ENCODE results near the gene CDY1.
"Not testable (repeated sequence)": the region's sequence is repeated elsewhere in the genome, so short reads cannot be mapped to it uniquely, and the experiment has no call there.

Gene CDY1, protein sequence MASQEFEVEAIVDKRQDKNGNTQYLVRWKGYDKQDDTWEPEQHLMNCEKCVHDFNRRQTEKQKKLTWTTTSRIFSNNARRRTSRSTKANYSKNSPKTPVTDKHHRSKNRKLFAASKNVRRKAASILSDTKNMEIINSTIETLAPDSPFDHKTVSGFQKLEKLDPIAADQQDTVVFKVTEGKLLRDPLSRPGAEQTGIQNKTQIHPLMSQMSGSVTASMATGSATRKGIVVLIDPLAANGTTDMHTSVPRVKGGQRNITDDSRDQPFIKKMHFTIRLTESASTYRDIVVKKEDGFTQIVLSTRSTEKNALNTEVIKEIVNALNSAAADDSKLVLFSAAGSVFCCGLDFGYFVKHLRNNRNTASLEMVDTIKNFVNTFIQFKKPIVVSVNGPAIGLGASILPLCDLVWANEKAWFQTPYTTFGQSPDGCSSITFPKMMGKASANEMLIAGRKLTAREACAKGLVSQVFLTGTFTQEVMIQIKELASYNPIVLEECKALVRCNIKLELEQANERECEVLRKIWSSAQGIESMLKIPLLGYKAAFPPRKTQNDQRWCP

DNA sequence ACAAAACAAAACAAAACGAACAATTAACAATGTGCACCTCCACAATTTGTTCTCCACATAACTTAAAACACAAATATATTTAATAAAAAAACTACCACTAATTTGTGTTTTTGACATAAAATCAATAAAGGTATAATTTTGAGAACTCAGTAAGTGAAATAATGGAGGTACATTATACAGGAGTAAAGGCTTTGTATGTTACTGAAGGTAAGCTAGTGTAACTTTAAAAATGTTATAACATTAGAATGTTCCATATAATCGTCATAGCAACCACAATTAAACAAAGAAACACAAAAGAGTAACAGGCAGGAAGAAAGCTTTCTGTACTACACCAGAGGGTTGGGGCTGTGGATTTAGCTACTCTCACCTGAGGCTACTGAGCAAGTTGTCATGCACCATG, at the start of gene CDY1:
TSS of gene CDY1 (plus strand) at position 301 of the 400 bp plus-strand sequence. CDS start 326 bp downstream, outside the sequence.
- DNase-seq; in situ Hi-C loops (cut with HindIII; ENCODE audit: low pct_ligation_motif_present, low pct_unique_long_range_greater_than_20kb, low sequenced_read_pairs): not testable (repeated sequence)

DNA sequence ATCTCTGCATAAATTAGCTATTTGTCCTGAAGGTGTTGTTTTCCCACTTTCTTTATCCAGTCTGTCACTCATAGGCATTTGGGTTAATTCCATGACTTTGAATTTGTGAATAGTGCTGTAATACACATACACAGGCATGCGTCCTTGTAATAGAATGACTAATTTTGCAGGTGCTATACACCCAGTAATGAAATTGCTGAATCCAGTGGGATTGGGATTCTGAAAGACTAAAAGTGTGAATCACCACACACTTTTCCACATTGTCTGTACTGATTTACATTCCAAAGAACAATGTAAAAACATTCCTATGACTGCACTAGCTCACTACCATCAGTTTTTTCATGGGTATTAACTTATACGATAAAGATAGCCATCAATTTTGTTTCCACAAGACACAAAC, 28.6 kb upstream of the CDY1 start:
- in situ Hi-C loops (cut with HindIII; ENCODE audit: low pct_ligation_motif_present, low pct_unique_long_range_greater_than_20kb, low sequenced_read_pairs); DNase-seq: not testable (repeated sequence)

DNA sequence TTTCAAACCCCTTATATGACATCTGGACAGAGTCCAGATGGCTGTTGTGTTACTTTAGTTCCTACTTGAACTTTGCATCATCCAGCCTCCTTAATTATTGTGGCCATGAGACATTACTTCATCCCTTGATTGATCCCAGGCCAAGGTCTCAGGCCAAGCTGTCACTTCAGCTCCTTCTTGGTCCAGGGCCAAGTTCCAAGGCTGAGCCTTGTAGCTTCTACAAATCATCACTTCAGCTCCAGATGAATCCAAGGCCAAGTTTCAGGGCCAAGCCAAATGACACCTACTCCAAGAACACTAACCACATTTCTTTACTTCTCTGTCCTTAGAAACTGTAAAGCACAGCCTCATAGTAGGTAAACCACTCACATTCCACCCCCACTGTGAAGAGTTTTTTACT, 1.7 kb upstream of the CDY1 start:
- DNase-seq; in situ Hi-C loops (cut with HindIII; ENCODE audit: low pct_ligation_motif_present, low pct_unique_long_range_greater_than_20kb, low sequenced_read_pairs): not testable (repeated sequence)

DNA sequence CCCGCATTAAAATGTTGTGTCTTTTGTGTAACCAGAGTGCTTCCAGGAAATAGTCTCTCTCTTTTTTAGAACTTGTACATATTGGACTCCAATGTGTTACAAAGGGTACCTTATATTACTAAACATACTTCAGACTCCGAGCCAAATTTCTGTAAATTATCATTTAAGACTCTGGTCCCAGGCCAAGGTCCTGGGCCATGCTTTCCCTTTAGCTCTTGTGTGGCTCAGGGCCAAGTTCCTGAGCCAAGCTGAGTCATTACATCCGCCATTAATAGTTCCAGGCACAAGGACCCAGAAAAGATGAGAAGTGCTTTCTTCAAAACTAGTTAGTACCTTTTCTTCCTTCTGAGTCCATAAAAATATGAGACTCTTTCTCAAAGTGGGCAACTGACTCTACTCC, 4.6 kb downstream of the CDY1 start:
- DNase-seq; in situ Hi-C loops (cut with HindIII; ENCODE audit: low pct_ligation_motif_present, low pct_unique_long_range_greater_than_20kb, low sequenced_read_pairs): not testable (repeated sequence)

DNA sequence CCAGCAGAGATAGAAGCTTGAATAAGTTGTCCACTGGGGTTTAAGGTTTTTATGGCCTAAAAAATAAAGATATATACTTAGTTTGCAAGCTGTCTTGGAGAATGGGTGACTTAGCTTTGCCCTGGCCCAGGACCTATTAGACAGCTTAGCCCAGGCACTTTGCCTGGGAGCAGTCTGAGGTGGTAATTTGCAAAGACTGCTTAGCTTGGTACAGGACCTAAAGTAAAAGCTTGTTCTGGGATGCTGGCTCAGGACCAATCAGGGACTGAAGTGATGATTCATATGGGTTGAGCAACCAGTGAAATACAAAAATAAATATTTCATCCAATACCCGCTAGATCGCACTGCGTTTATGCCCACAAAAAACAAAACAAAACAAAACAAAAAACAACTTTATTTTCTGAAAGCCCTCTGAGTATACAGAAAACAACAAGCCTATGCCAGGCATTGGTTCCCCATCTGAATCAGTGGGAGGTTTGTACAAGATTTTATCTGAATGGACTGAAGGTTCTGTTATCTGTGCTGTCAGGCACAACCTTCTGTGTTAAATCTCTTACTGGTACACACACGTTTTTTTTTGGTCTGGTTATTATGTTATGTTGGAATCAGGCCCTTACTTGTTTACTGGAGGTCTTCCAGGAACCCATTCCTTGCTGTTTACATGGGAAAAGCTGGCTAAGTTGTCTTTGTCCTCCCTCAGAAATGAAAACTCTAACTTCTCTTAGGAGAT, 8.6 kb downstream of the CDY1 start:
- DNase-seq; in situ Hi-C loops (cut with HindIII; ENCODE audit: low pct_ligation_motif_present, low pct_unique_long_range_greater_than_20kb, low sequenced_read_pairs): not testable (repeated sequence)

DNA sequence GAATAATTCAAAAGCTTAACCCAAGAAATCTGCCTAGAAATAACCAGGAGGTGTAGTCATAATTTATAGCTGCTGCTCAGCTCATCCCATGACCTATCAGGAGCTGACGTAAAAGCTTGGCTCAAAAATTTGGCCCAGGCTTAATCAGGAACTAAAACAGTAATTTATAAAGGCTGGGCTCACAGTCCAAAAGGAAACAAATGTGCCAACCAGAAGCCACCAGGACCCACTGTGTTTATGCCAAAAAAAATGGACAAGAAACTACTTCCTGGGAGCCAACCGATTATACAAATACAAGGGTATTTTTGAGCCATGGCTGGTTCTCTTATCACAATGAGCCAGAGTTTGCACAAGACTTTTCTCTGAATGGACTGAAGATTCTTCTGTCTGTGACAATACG, 17.9 kb downstream of the CDY1 start:
- in situ Hi-C loops (cut with HindIII; ENCODE audit: low pct_ligation_motif_present, low pct_unique_long_range_greater_than_20kb, low sequenced_read_pairs); DNase-seq: not testable (repeated sequence)

DNA sequence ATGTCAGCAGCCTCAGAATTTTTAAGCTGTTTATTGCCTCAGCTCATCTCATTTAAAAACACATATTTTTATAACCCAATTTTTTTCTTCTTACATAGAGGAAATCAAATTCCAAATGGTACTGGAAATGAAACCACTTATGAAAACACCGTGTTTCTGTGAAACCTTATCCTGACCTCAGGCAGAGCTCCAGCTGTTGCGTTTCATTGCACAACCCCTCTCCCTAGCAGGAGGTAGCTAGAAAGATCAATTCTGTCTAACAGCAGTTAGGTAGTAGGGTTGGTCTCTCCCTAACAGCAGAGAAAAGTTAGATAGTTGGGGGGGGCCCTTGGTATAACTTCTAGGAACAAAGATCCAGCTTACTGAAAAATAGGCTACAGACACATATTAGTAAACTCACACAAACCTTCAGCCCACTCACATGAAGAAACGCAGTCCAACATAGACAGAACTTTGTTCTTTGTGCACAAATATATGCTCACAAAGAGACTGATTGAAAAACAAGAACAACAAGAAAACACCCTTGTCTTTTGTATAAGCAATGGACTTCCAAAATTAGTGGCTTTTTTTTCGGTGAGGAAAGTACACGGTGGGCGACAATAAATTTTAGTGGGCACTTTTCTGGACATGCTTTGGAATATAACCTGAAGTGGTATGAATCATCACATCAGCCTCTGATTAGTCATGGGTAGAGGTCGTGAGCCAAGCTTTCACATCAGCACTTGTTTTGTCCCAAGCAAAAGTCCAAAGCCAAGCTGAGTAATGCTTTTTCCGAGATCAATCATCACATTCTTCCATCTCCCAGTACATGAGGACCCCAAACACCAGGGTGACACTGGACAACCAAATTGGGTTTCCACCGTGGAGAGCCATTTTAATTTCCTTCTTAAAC, 21.4 kb downstream of the CDY1 start:
- in situ Hi-C loops (cut with HindIII; ENCODE audit: low pct_ligation_motif_present, low pct_unique_long_range_greater_than_20kb, low sequenced_read_pairs); DNase-seq: not testable (repeated sequence)

Data from ACHN (cell line).